Adipocyte (in vitro differentiated cells): Measurements from ENCODE around the gene LNX1.

Experiments
- DNase-seq: peaks from one replicate; pipeline ENCODE4 v3.0.0-alpha.2; 2015; ENCODE audit warnings: low read depth
- H3K27me3 ChIP-seq: replicated peaks from 2 replicates; pipeline ENCODE4 v1.7.0; 2013; ENCODE audit warnings: mild to moderate bottlenecking, low read length, moderate library complexity; ENCODE audit not compliant: control insufficient read depth, insufficient read depth
- H3K36me3 ChIP-seq: 2 replicates; pipeline ENCODE4 v1.7.0; 2013; ENCODE audit warnings: low read length, mild to moderate bottlenecking, moderate library complexity; ENCODE audit not compliant: control insufficient read depth, insufficient read depth, severe bottlenecking
- H3K4me1 ChIP-seq: 2 replicates; pipeline ENCODE4 v1.7.0; 2013; ENCODE audit warnings: mild to moderate bottlenecking, low read length, moderate library complexity; ENCODE audit not compliant: control insufficient read depth, insufficient read depth
- H3K4me3 ChIP-seq: 2 replicates; pipeline ENCODE4 v1.7.0; 2013; ENCODE audit warnings: mild to moderate bottlenecking, low read length, moderate library complexity
- H3K9ac ChIP-seq: 2 replicates; pipeline ENCODE4 v1.7.0; 2013; ENCODE audit warnings: mild to moderate bottlenecking, low read length, moderate library complexity
- H3K9me3 ChIP-seq: 2 replicates; pipeline ENCODE4 v1.7.0; 2013; ENCODE audit warnings: mild to moderate bottlenecking, low read length, moderate library complexity; ENCODE audit not compliant: control insufficient read depth

The LNX1 gene

GRCh38 chr4:53591372-53591892, at the start of gene LNX1:
LNX1 (minus strand) TSS chr4:53591486; CDS start chr4:53574002, 17,484 bp downstream.
- Histone ChIP-seq H3K9me3 (no peaks in the 10 kb centered on the region), H3K9ac (no peak within 1 kb of the TSS), H3K36me3 (no peaks in the 10 kb centered on the region), H3K27me3 (no peaks in the 10 kb centered on the region), H3K4me3 (no peak within 1 kb of the TSS), H3K4me1 (peaks cover 2% of the 10 kb centered on the region)
- DNase-seq: no peak

GRCh38 chr4:53640576-53641453, 49.5 kb upstream of the LNX1 start:
- H3K4me1 ChIP-seq: no peaks in the 10 kb centered on the region
- H3K4me3 ChIP-seq: no peak overlapping the region
- H3K36me3 ChIP-seq: no peaks in the 10 kb centered on the region
- H3K9ac ChIP-seq: no peak overlapping the region
- no peaks in the 10 kb centered on the region for H3K27me3 ChIP-seq
- DNase-seq: no peak
- no peaks in the 10 kb centered on the region for H3K9me3 ChIP-seq

GRCh38 chr4:53638919-53639318, 47.6 kb upstream of the LNX1 start:
- H3K27me3 ChIP-seq: no peaks in the 10 kb centered on the region
- H3K4me1 ChIP-seq: peaks cover under 1% of the 10 kb centered on the region
- no peak for DNase-seq
- no peak overlapping the region for H3K4me3 ChIP-seq
- no peaks in the 10 kb centered on the region for H3K36me3 ChIP-seq
- no peaks in the 10 kb centered on the region for H3K9me3 ChIP-seq
- no peak overlapping the region for H3K9ac ChIP-seq

- Histone ChIP-seq H3K4me3 (no peak overlapping the region), H3K9me3 (no peaks in the 10 kb centered on the region), H3K36me3 (no peaks in the 10 kb centered on the region), H3K9ac (no peak overlapping the region), H3K27me3 (no peaks in the 10 kb centered on the region), H3K4me1 (peaks cover 12% of the 10 kb centered on the region)
- DNase-seq: no peak
These were observed 46.1 kb upstream of the LNX1 start for GRCh38 chr4:53637348-53637747.

- H3K4me1 ChIP-seq: peaks cover 12% of the 10 kb centered on the region
- no peaks in the 10 kb centered on the region for H3K9me3 ChIP-seq
- H3K9ac ChIP-seq: no peak overlapping the region
- no peak for DNase-seq
- H3K36me3 ChIP-seq: no peaks in the 10 kb centered on the region
- H3K27me3 ChIP-seq: no peaks in the 10 kb centered on the region
- H3K4me3 ChIP-seq: no peak overlapping the region
These were observed 44.6 kb upstream of the LNX1 start for GRCh38 chr4:53635697-53636483.

GRCh38 chr4:53633608-53634007, 42.3 kb upstream of the LNX1 start:
- H3K36me3 ChIP-seq: no peaks in the 10 kb centered on the region
- peaks cover 23% of the 10 kb centered on the region for H3K4me1 ChIP-seq
- no peak overlapping the region for H3K4me3 ChIP-seq
- DNase-seq: peak; percentile 65
- H3K9me3 ChIP-seq: no peaks in the 10 kb centered on the region
- H3K27me3 ChIP-seq: no peaks in the 10 kb centered on the region
- no peak overlapping the region for H3K9ac ChIP-seq

GRCh38 chr4:53629296-53629695, 38.0 kb upstream of the LNX1 start:
- H3K4me1 ChIP-seq: peaks cover 29% of the 10 kb centered on the region
- H3K9ac ChIP-seq: peak overlapping the region; percentile 23
- no peaks in the 10 kb centered on the region for H3K36me3 ChIP-seq
- no peak for DNase-seq
- H3K9me3 ChIP-seq: no peaks in the 10 kb centered on the region
- no peaks in the 10 kb centered on the region for H3K27me3 ChIP-seq
- H3K4me3 ChIP-seq: no peak overlapping the region

- Histone ChIP-seq H3K36me3 (no peaks in the 10 kb centered on the region), H3K4me1 (peaks cover 34% of the 10 kb centered on the region), H3K9ac (no peak overlapping the region), H3K4me3 (no peak overlapping the region), H3K27me3 (no peaks in the 10 kb centered on the region), H3K9me3 (no peaks in the 10 kb centered on the region)
- peak; percentile 5 for DNase-seq
These were observed 35.2 kb upstream of the LNX1 start for GRCh38 chr4:53626491-53626890.

- peaks cover 34% of the 10 kb centered on the region for H3K4me1 ChIP-seq
- H3K36me3 ChIP-seq: no peaks in the 10 kb centered on the region
- no peak overlapping the region for H3K4me3 ChIP-seq
- peak; percentile 10 for DNase-seq
- no peak overlapping the region for H3K9ac ChIP-seq
- no peaks in the 10 kb centered on the region for H3K9me3 ChIP-seq
- no peaks in the 10 kb centered on the region for H3K27me3 ChIP-seq
These were observed 34.6 kb upstream of the LNX1 start for GRCh38 chr4:53625888-53626287.

- no peak overlapping the region for H3K4me3 ChIP-seq
- no peaks in the 10 kb centered on the region for H3K9me3 ChIP-seq
- peaks cover 26% of the 10 kb centered on the region for H3K4me1 ChIP-seq
- no peaks in the 10 kb centered on the region for H3K27me3 ChIP-seq
- H3K36me3 ChIP-seq: no peaks in the 10 kb centered on the region
- peak overlapping the region; percentile 83 for H3K9ac ChIP-seq
- peak; percentile 88 for DNase-seq
These were observed 31.5 kb upstream of the LNX1 start for GRCh38 chr4:53622739-53623151.

GRCh38 chr4:53620956-53621355, 29.7 kb upstream of the LNX1 start:
- no peak for DNase-seq
- H3K4me3 ChIP-seq: no peak overlapping the region

More at GRCh38 chr4:53620956-53621355, 29.7 kb upstream of the LNX1 start:
- peaks cover 21% of the 10 kb centered on the region for H3K4me1 ChIP-seq
- no peaks in the 10 kb centered on the region for H3K9me3 ChIP-seq
- no peaks in the 10 kb centered on the region for H3K27me3 ChIP-seq
- no peak overlapping the region for H3K9ac ChIP-seq
- no peaks in the 10 kb centered on the region for H3K36me3 ChIP-seq
